Endothelial cell (in vitro differentiated cells): ENCODE results near the gene TRIM36. TPM values are rescaled to one million over a fixed set of nuclear protein-coding genes. Genes with fewer than 3 reads are reported as not detected.

Experiments used
- DNase-seq: peaks from one replicate; pipeline ENCODE4 v3.0.0; 2021; ENCODE audit warnings: low spot score
- H3K27ac Mint-ChIP-seq: one replicate; pipeline ENCODE4 v1.8.0; 2021; ENCODE audit warnings: mixed read lengths, inconsistent platforms; ENCODE audit not compliant: unreplicated experiment
- H3K27me3 Mint-ChIP-seq: one replicate; pipeline ENCODE4 v1.8.0; 2021; ENCODE audit warnings: mild to moderate bottlenecking, moderate library complexity, mixed read lengths, inconsistent platforms; ENCODE audit not compliant: unreplicated experiment
- H3K36me3 Mint-ChIP-seq: one replicate; pipeline ENCODE4 v1.8.0; 2021; ENCODE audit warnings: mild to moderate bottlenecking, low read depth, mixed read lengths, inconsistent platforms; ENCODE audit not compliant: unreplicated experiment
- H3K4me1 Mint-ChIP-seq: one replicate; pipeline ENCODE4 v1.8.0; 2021; ENCODE audit warnings: mild to moderate bottlenecking, mixed read lengths, inconsistent platforms; ENCODE audit not compliant: unreplicated experiment
- H3K4me3 Mint-ChIP-seq: one replicate; pipeline ENCODE4 v1.8.0; 2021; ENCODE audit warnings: mild to moderate bottlenecking, mixed read lengths, inconsistent platforms; ENCODE audit not compliant: unreplicated experiment
- H3K9me3 Mint-ChIP-seq: one replicate; pipeline ENCODE4 v1.8.0; 2021; ENCODE audit warnings: mixed read lengths, inconsistent platforms; ENCODE audit not compliant: unreplicated experiment
- total RNA-seq: library from RNA; stranded (reverse); fragmentation: NEBNext Ultra II Directional; extraction: Animal tissue kit (Norgen Biotek cat#: 25700); gene quantifications from one replicate; pipeline ENCODE4 v1.2.1, GENCODE V29; 2021; ENCODE audit not compliant: unreplicated experiment
- TF ChIP-seq, protein P1 (sequence below): fragments of 200-600 bp; sonication (generic); IDR thresholded peaks from one replicate; pipeline ENCODE4 v1.5.0; 2021; ENCODE audit warnings: antibody characterized with exemption; ENCODE audit not compliant: unreplicated experiment

The TRIM36 gene
- total RNA-seq, 1 donor from 2014 or later: 9.9 TPM

DNA sequence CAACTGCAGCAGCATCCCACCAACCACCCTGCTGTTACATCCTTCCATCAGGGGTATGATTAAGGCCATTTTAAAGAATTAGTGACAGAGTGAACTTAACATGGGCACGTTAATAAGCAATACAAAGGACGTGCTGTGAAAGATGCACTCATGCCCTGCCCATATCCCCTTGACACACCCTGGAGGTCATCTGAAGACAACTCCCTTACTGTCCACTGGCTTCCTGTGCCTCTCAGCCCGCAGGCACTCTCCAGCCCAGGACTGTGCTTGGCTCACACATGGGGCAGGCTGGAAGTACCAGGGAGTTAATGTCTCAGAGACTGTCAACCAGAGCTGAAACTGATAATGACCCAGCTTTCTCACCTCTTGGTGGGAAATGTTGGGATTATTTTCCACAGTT is 81.8 kb downstream of the TRIM36 start:
- TF ChIP-seq, protein P1, sequence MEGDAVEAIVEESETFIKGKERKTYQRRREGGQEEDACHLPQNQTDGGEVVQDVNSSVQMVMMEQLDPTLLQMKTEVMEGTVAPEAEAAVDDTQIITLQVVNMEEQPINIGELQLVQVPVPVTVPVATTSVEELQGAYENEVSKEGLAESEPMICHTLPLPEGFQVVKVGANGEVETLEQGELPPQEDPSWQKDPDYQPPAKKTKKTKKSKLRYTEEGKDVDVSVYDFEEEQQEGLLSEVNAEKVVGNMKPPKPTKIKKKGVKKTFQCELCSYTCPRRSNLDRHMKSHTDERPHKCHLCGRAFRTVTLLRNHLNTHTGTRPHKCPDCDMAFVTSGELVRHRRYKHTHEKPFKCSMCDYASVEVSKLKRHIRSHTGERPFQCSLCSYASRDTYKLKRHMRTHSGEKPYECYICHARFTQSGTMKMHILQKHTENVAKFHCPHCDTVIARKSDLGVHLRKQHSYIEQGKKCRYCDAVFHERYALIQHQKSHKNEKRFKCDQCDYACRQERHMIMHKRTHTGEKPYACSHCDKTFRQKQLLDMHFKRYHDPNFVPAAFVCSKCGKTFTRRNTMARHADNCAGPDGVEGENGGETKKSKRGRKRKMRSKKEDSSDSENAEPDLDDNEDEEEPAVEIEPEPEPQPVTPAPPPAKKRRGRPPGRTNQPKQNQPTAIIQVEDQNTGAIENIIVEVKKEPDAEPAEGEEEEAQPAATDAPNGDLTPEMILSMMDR: no peak
- Mint-ChIP-seq H3K36me3 (no peaks in the 10 kb centered on the region), H3K9me3 (no peaks in the 10 kb centered on the region), H3K4me3 (no peak overlapping the region), H3K27me3 (peaks cover 2% of the 10 kb centered on the region), H3K27ac (no peak overlapping the region), H3K4me1 (peaks cover 15% of the 10 kb centered on the region)
- no peak for DNase-seq

- Mint-ChIP-seq H3K4me1 (peaks cover 15% of the 10 kb centered on the region), H3K27ac (no peak overlapping the region), H3K4me3 (no peak overlapping the region), H3K27me3 (peaks cover 3% of the 10 kb centered on the region), H3K9me3 (no peaks in the 10 kb centered on the region), H3K36me3 (no peaks in the 10 kb centered on the region)
- no peak for DNase-seq
- TF ChIP-seq, protein P1: no peak
Measured at GRCh38 chr5:115086473-115086872, 83.2 kb downstream of the TRIM36 start.

DNA sequence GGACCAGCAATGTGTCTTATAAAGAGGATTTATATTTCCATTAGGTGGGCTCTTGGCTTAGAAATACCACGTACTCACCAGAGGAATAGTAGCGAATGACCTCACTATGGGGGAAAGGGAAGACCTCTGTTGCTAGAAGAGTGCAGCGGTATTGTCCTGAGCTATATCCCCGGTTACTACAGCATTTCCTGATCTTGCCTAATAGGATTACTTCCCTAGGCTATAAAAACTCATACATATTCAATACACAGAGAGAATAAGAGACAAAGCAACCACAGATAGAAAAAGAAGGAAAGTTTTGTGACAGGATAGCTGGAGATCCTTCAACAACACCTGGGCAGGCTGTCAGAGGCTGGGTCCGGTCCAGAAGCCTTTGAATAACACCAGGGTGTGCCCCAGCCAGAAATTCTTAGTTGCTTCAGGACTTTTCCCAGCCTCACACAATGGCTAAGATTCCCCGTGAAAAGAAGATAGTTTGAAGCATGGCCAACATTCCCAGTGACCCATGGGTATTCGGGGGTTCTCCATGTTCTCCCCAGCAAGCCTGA is 85.4 kb downstream of the TRIM36 start:
- H3K36me3 Mint-ChIP-seq: no peaks in the 10 kb centered on the region
- peaks cover 15% of the 10 kb centered on the region for H3K4me1 Mint-ChIP-seq
- no peak overlapping the region for H3K4me3 Mint-ChIP-seq

GRCh38 chr5:115079924-115080623 is 89.6 kb downstream of the TRIM36 start:
- Mint-ChIP-seq H3K27ac (no peak overlapping the region), H3K27me3 (peaks cover 6% of the 10 kb centered on the region)

More for the DNA sequence above, 85.4 kb downstream of the TRIM36 start:
- Mint-ChIP-seq H3K27me3 (peaks cover 3% of the 10 kb centered on the region), H3K27ac (no peak overlapping the region), H3K9me3 (no peaks in the 10 kb centered on the region)
- TF ChIP-seq, protein P1: no peak
- no peak for DNase-seq

More at GRCh38 chr5:115079924-115080623, 89.6 kb downstream of the TRIM36 start:
- TF ChIP-seq, protein P1: no peak
- Mint-ChIP-seq H3K36me3 (no peaks in the 10 kb centered on the region), H3K4me3 (no peak overlapping the region), H3K9me3 (no peaks in the 10 kb centered on the region), H3K4me1 (peaks cover 6% of the 10 kb centered on the region)
- DNase-seq: no peak

Other genes starting within 250 kb of the TRIM36 start
- 34.7 TPM for gene PGGT1B, start 93.0 kb upstream of the TRIM36 start, total RNA-seq
- 7.2 TPM for gene CCDC112, start 126.7 kb upstream of the TRIM36 start, total RNA-seq